Neuronal stem cell (in vitro differentiated cells): ENCODE data around the gene JAKMIP1.
A peak's percentile ranks its signal among the peaks of the same experiment; 100 is the strongest.

Experiments
- DNase-seq: peaks from one replicate; pipeline ENCODE4 v3.0.0-alpha.2; 2013; ENCODE audit warnings: low spot score
- H2AFZ ChIP-seq: one replicate; pipeline ENCODE4 v1.6.1; 2013; ENCODE audit warnings: mild to moderate bottlenecking, low read length, inconsistent platforms
- H2AK5ac ChIP-seq: 2 replicates; pipeline ENCODE4 v1.6.1; 2013; ENCODE audit warnings: low read depth, mild to moderate bottlenecking, inconsistent platforms, low read length, moderate library complexity, mixed read lengths
- H2BK120ac ChIP-seq: 2 replicates; pipeline ENCODE4 v1.6.1; 2013; ENCODE audit warnings: low read depth, mild to moderate bottlenecking, inconsistent platforms, low read length, moderate library complexity, mixed read lengths
- H2BK12ac ChIP-seq: one replicate; pipeline ENCODE4 v1.6.1; 2013; ENCODE audit warnings: low read length, inconsistent platforms
- H2BK15ac ChIP-seq: 2 replicates; pipeline ENCODE4 v1.6.1; 2013; ENCODE audit warnings: mild to moderate bottlenecking, low read length, inconsistent platforms, mixed read lengths
- H2BK5ac ChIP-seq: one replicate; pipeline ENCODE4 v1.6.1; 2013; ENCODE audit warnings: inconsistent platforms, mild to moderate bottlenecking, low read length, moderate library complexity
- H3K14ac ChIP-seq: one replicate; pipeline ENCODE4 v1.6.1; 2013; ENCODE audit warnings: low read length, inconsistent platforms
- H3K18ac ChIP-seq: 2 replicates; pipeline ENCODE4 v1.6.1; 2013; ENCODE audit warnings: low read length, inconsistent platforms
- H3K23ac ChIP-seq: 2 replicates; pipeline ENCODE4 v1.6.1; 2013; ENCODE audit warnings: low read depth, mild to moderate bottlenecking, mixed read lengths, low read length, inconsistent platforms; ENCODE audit not compliant: poor library complexity
- H3K27ac ChIP-seq: replicated peaks from 3 replicates; pipeline ENCODE4 v1.5.1; 2013; ENCODE audit warnings: low read length, inconsistent platforms
- H3K27me3 ChIP-seq, 3 experiments: 2 replicates each; pipeline ENCODE4 v1.6.1; 2013; ENCODE audit warnings: low read length in 3 of 3, mild to moderate bottlenecking in 2 of 3, inconsistent platforms in 1 of 3, low read depth in 1 of 3, mixed read lengths in 1 of 3, moderate library complexity in 1 of 3; ENCODE audit not compliant: control insufficient read depth in 3 of 3, insufficient read depth in 3 of 3
- H3K36me3 ChIP-seq, 2 donors: replicated peaks in 1 of 2; 2 replicates each; pipeline ENCODE4 v1.6.1; 2013; ENCODE audit warnings: low read length in 2 of 2; ENCODE audit not compliant: control insufficient read depth in 2 of 2, insufficient read depth in 2 of 2
- H3K4ac ChIP-seq: 2 replicates; pipeline ENCODE4 v1.6.1; 2013; ENCODE audit warnings: inconsistent platforms, mild to moderate bottlenecking, low read length, moderate library complexity
- H3K4me1 ChIP-seq, 2 donors: 1 replicate in 1 of 2; 2 replicates in 1 of 2; pipeline ENCODE4 v1.6.1; 2013; ENCODE audit warnings: low read length in 2 of 2, low read depth in 1 of 2; ENCODE audit not compliant: control insufficient read depth in 2 of 2, insufficient read depth in 1 of 2
- H3K4me2 ChIP-seq: one replicate; pipeline ENCODE4 v1.6.1; 2013; ENCODE audit warnings: mild to moderate bottlenecking, low read length, inconsistent platforms; ENCODE audit not compliant: insufficient read depth, poor library complexity, severe bottlenecking
- H3K4me3 ChIP-seq, 2 donors: 2 replicates each; pipeline ENCODE4 v1.5.1; 2013; ENCODE audit warnings: low read length in 2 of 2, mild to moderate bottlenecking in 2 of 2, inconsistent platforms in 1 of 2, moderate library complexity in 1 of 2
- H3K79me1 ChIP-seq: one replicate; pipeline ENCODE4 v1.6.1; 2013; ENCODE audit warnings: low read depth, mild to moderate bottlenecking, inconsistent platforms, low read length, moderate library complexity
- H3K9ac ChIP-seq: one replicate; pipeline ENCODE4 v1.6.1; 2013; ENCODE audit warnings: mild to moderate bottlenecking, low read depth, low read length, inconsistent platforms; ENCODE audit not compliant: poor library complexity
- H3K9me3 ChIP-seq, 2 donors: replicated peaks in 1 of 2; 2 replicates each; pipeline versions ENCODE3 to v1.6.1; 2013; ENCODE audit warnings: low read length in 2 of 2, mild to moderate bottlenecking in 2 of 2, inconsistent platforms in 1 of 2, low read depth in 1 of 2, mixed read lengths in 1 of 2, moderate library complexity in 1 of 2; ENCODE audit not compliant: control insufficient read depth in 2 of 2, insufficient read depth in 1 of 2
- H4K8ac ChIP-seq: one replicate; pipeline ENCODE4 v1.6.1; 2013; ENCODE audit warnings: low read depth, mild to moderate bottlenecking, inconsistent platforms, low read length, moderate library complexity
- H4K91ac ChIP-seq: one replicate; pipeline ENCODE4 v1.6.1; 2013; ENCODE audit warnings: low read length, low read depth, mild to moderate bottlenecking, inconsistent platforms; ENCODE audit not compliant: poor library complexity
- WGBS, 2 donors: extraction: QIAGEN DNeasy Blood & Tissue Kit; methylation state at CpG; one replicate each; pipeline ENCODE4 v1.1.7; 2013; ENCODE audit warnings: missing lambda C conversion rate in 2 of 2, mixed read lengths in 1 of 2; ENCODE audit not compliant: insufficient read length in 2 of 2, insufficient replicate concordance in 1 of 2; ENCODE audit errors: extremely low coverage in 2 of 2; 5-methylcytosine and 5-hydroxymethylcytosine counted together

JAKMIP1 gene

DNA sequence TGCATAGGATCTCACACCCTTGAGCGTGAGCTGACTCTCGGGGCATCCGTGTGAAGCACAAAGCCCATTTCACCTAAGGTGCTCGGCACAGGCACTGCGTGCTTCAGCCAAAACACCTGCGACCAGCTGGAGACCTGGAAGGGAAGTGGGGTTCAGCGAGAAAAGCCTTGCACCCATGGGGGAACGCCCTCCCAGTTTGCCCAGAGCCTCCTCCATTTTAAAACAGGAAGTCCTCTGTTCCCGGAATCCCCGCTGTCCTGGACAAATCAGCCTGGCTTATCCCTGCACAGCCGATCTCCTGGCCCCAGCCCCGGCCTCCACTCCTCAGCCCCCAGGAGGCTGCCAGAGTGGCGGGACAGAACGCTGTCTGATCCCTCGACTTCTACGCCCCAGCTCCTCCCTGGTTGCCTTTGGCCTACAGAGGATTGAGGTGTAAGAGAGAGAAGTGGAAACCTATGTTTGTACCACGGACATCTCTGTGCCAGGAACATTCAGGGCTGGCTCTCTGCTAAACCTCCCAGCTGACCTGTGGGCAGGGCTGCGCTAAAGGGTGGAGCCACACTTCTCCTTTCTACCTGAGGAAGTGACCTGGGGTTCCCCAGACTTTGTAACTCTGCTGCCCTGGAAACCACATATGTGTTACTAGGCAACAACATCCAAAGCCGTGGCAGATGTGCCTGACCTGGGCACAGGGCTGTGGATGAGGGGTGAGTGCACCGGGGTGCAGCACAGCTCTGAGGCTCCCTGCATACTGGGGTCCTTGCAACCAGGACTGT lies 178.3 kb downstream of the JAKMIP1 start:
- Histone ChIP-seq H3K4ac (no peak overlapping the region), H2BK5ac (no peak overlapping the region), H3K23ac (peak overlapping the region; percentile 47), H3K9ac (no peak overlapping the region), H4K91ac (no peak overlapping the region), H3K27me3 (peaks cover 0 to 23% (median 0%) of the 10 kb centered on the region in 3 experiments), H3K79me1 (no peaks in the 10 kb centered on the region), H3K18ac (peak overlapping the region; percentile 72), H3K4me1 (no peaks in the 10 kb centered on the region), H2BK15ac (no peak overlapping the region), H2AK5ac (peak overlapping the region; percentile 87), H3K36me3 (no peaks in the 10 kb centered on the region), H3K4me2 (no peak overlapping the region), H3K4me3 (no peak overlapping the region), H2BK12ac (peak overlapping the region; percentile 63), H2AFZ (no peak overlapping the region), H2BK120ac (no peak overlapping the region), H3K27ac (no peak overlapping the region), H3K14ac (no peak overlapping the region), H3K9me3 (no peaks in the 10 kb centered on the region), H4K8ac (no peak overlapping the region)
- WGBS, 2 donors: no CpG with 5 or more reads among the region's 20 CpGs
- no peak for DNase-seq

DNA sequence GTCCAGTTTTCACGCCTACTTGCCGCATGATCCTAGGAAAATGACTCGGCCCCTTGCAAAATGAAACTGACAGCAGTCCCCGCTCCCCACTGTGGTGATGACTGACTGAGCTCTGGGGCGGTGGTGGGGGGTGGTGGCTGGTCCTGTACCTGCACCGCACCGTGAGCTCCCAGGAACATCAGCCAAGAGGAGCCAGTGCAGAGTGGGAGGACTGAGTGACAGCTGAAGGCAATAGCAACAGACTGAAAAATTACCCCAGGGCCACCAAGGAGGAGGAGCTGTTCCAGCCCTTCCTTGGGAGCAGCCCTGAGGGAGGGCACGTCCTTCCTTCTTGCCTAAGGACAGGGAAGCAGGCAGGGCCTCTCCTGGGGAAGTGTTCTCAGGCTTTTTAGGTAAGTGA lies 179.7 kb downstream of the JAKMIP1 start:
- no peak overlapping the region for H2AK5ac ChIP-seq
- H3K4me1 ChIP-seq: no peaks in the 10 kb centered on the region
- H3K27me3 ChIP-seq: peaks cover 0 to 23% (median 0%) of the 10 kb centered on the region in 3 experiments
- no peak overlapping the region for H3K27ac ChIP-seq
- H2AFZ ChIP-seq: no peak overlapping the region
- H2BK5ac ChIP-seq: peak overlapping the region; percentile 35
- no peak overlapping the region for H4K8ac ChIP-seq
- WGBS, 2 donors: no CpG with 5 or more reads among the region's 8 CpGs
- H3K18ac ChIP-seq: no peak overlapping the region
- no peak overlapping the region for H4K91ac ChIP-seq
- H3K14ac ChIP-seq: no peak overlapping the region
- DNase-seq: no peak
- H3K23ac ChIP-seq: no peak overlapping the region
- no peak overlapping the region for H3K4me3 ChIP-seq
- H3K4ac ChIP-seq: no peak overlapping the region
- no peaks in the 10 kb centered on the region for H3K9me3 ChIP-seq
- no peaks in the 10 kb centered on the region for H3K36me3 ChIP-seq
- H3K79me1 ChIP-seq: no peaks in the 10 kb centered on the region
- no peak overlapping the region for H3K9ac ChIP-seq
- H2BK120ac ChIP-seq: no peak overlapping the region
- H2BK15ac ChIP-seq: no peak overlapping the region
- no peak overlapping the region for H2BK12ac ChIP-seq
- no peak overlapping the region for H3K4me2 ChIP-seq

GRCh38 chr4:6019316-6020263 lies 180.8 kb downstream of the JAKMIP1 start:
- Histone ChIP-seq H3K23ac (no peak overlapping the region), H3K36me3 (no peaks in the 10 kb centered on the region), H3K4me1 (no peaks in the 10 kb centered on the region), H3K79me1 (no peaks in the 10 kb centered on the region), H3K4me3 (no peak overlapping the region), H3K9ac (no peak overlapping the region), H2AFZ (no peak overlapping the region), H3K9me3 (no peaks in the 10 kb centered on the region), H3K14ac (no peak overlapping the region), H3K4ac (no peak overlapping the region), H3K27ac (no peak overlapping the region), H2AK5ac (no peak overlapping the region), H3K4me2 (no peak overlapping the region), H3K18ac (peak overlapping the region; percentile 20), H2BK12ac (no peak overlapping the region), H4K91ac (no peak overlapping the region), H4K8ac (peak overlapping the region; percentile 77), H2BK120ac (no peak overlapping the region), H2BK5ac (no peak overlapping the region), H2BK15ac (no peak overlapping the region), H3K27me3 (peaks cover 0 to 23% (median 0%) of the 10 kb centered on the region in 3 experiments)
- WGBS, 2 donors: no CpG with 5 or more reads among the region's 22 CpGs
- DNase-seq: peak; percentile 67

- H4K91ac ChIP-seq: no peak within 1 kb of the TSS
- H3K79me1 ChIP-seq: no peaks in the 10 kb centered on the region
- peak within 1 kb of the TSS; percentile 14 for H3K14ac ChIP-seq
- no peak within 1 kb of the TSS for H3K4me2 ChIP-seq
- no peak for DNase-seq
- peak within 1 kb of the TSS; percentile 77 for H4K8ac ChIP-seq
- H2AFZ ChIP-seq: no peak within 1 kb of the TSS
- H3K27ac ChIP-seq: no peak within 1 kb of the TSS
- no peaks in the 10 kb centered on the region for H3K9me3 ChIP-seq
- H3K4me1 ChIP-seq: no peaks in the 10 kb centered on the region
- H2BK12ac ChIP-seq: no peak within 1 kb of the TSS
- H3K27me3 ChIP-seq: peaks cover 0 to 20% (median 0%) of the 10 kb centered on the region in 3 experiments
- no CpG with 5 or more reads among the region's 8 CpGs for WGBS, 2 donors
- H2AK5ac ChIP-seq: no peak within 1 kb of the TSS
- no peak within 1 kb of the TSS for H2BK5ac ChIP-seq
- no peak within 1 kb of the TSS for H2BK120ac ChIP-seq
- no peak within 1 kb of the TSS for H3K4ac ChIP-seq
- H3K36me3 ChIP-seq: no peaks in the 10 kb centered on the region
- no peak within 1 kb of the TSS for H3K9ac ChIP-seq
- peak within 1 kb of the TSS; percentile 20 for H3K18ac ChIP-seq
- H3K23ac ChIP-seq: no peak within 1 kb of the TSS
- no peak within 1 kb of the TSS for H2BK15ac ChIP-seq
- H3K4me3 ChIP-seq: no peak within 1 kb of the TSS
These were observed 182.0 kb downstream of the JAKMIP1 start, which contains the start of gene C4orf50 for GRCh38 chr4:6018331-6018730. Gene C4orf50, minus strand, starts transcription at chr4:6018431.
